Right lobe of liver (tissue), 4 donors: ENCODE measurements around the gene UBAP1.

Experiments
- CTCF ChIP-seq, 4 donors: fragments of 200-600 bp in 3 of 4; fragments of 450-650 bp in 1 of 4; IDR thresholded peaks; one replicate each; pipeline versions ENCODE4 v1.5.1 to v1.8.0; 2016 to 2022; ENCODE audit warnings: antibody characterized with exemption in 4 of 4, mild to moderate bottlenecking in 2 of 4
- POLR2A ChIP-seq: fragments of 450-650 bp; IDR thresholded peaks from one replicate; pipeline ENCODE4 v1.6.1; 2017; ENCODE audit warnings: antibody characterized with exemption, mild to moderate bottlenecking
- donor health status: DM: no; HTN: no; CAD: no.
- donor health status: DM: no; HTN: no; CAD: no.
- donor health status: DM: no; HTN: yes; CAD: no.

GRCh38 chr9:34237836-34238235, 59.0 kb downstream of the UBAP1 start:
- TF ChIP-seq CTCF (IDR thresholded peaks at IDR 0.05) (no peak), POLR2A (no peak)
